Breast epithelium (tissue), 3 donors: Measurements from ENCODE around the gene PPARA.
"Not testable (repeated sequence)": the region's sequence is repeated elsewhere in the genome, so short reads cannot be mapped to it uniquely, and the experiment has no call there.

Experiments
- POLR2A ChIP-seq: fragments of 450-650 bp; IDR thresholded peaks from one replicate; pipeline ENCODE4 v1.6.1; 2016; ENCODE audit warnings: antibody characterized with exemption, mild to moderate bottlenecking, moderate library complexity
- TF ChIP-seq, protein P1 (sequence below), 3 donors: fragments of 450-650 bp; IDR thresholded peaks; one replicate each; pipeline ENCODE4 v1.5.1; 2016 to 2017; ENCODE audit warnings: antibody characterized with exemption in 3 of 3, mild to moderate bottlenecking in 3 of 3, moderate library complexity in 3 of 3

DNA sequence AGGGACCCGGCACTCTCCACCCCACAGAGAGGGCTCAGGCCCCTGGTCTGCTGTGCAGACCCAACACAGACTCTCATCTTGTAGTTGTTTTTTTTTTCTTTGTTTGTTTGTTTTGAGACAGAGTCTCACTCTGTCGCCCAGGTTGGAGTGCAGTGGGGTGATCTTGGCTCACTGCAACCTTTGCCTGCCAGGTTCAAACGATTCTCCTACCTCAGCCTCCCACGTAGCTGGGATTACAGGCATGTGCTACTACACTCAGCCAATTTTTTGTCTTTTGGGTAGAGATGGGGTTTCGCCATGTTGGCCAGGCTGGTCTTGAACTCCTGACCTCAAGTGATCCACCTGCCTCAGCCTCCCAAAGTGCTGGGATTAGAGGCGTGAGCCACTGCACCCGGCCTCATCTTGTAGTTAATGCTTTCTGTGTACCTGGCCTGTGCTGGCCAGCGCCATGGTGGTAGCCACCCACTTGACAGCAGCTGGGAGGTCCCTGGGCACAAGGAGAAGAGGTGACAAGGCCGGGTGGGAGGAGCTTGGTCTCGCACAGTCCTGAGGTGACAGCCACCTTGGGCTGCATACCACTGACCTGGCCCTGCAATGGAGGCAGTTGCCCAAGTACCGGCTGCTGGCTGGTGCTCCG, 18.0 kb upstream of the PPARA start:
- TF ChIP-seq, protein P1, sequence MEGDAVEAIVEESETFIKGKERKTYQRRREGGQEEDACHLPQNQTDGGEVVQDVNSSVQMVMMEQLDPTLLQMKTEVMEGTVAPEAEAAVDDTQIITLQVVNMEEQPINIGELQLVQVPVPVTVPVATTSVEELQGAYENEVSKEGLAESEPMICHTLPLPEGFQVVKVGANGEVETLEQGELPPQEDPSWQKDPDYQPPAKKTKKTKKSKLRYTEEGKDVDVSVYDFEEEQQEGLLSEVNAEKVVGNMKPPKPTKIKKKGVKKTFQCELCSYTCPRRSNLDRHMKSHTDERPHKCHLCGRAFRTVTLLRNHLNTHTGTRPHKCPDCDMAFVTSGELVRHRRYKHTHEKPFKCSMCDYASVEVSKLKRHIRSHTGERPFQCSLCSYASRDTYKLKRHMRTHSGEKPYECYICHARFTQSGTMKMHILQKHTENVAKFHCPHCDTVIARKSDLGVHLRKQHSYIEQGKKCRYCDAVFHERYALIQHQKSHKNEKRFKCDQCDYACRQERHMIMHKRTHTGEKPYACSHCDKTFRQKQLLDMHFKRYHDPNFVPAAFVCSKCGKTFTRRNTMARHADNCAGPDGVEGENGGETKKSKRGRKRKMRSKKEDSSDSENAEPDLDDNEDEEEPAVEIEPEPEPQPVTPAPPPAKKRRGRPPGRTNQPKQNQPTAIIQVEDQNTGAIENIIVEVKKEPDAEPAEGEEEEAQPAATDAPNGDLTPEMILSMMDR (IDR thresholded peaks at IDR 0.05) = not testable (repeated sequence)
- TF ChIP-seq POLR2A = not testable (repeated sequence)
